Smooth muscle cell (in vitro differentiated cells): ENCODE results near the gene PEPD. TPM values are rescaled to one million over a fixed set of nuclear protein-coding genes. Genes with fewer than 3 reads are reported as not detected.

Source experiments
- DNase-seq: peaks from one replicate; lab custom pipeline; 2025; ENCODE audit not compliant: unreplicated experiment; lab: John Stamatoyannopoulos, UW
- H2AFZ ChIP-seq: fragments of 200-600 bp; sonication (generic); 2 replicates; pipeline ENCODE4 v1.6.0; 2016; ENCODE audit warnings: antibody characterized with exemption, low read depth, mild to moderate bottlenecking
- H3F3A ChIP-seq: fragments of 200-600 bp; sonication (generic); 2 replicates; pipeline ENCODE4 v1.6.0; 2017; ENCODE audit warnings: antibody characterized with exemption, low read depth
- H3K27ac ChIP-seq: fragments of 200-600 bp; sonication (generic); 2 replicates; pipeline ENCODE4 v1.5.1; 2016; ENCODE audit warnings: low read depth, mild to moderate bottlenecking
- H3K27me3 ChIP-seq: fragments of 200-600 bp; sonication (generic); 2 replicates; pipeline ENCODE4 v1.6.1; 2016; ENCODE audit warnings: low read depth, mild to moderate bottlenecking
- H3K36me3 ChIP-seq: fragments of 200-600 bp; sonication (generic); 2 replicates; pipeline ENCODE4 v1.5.1; 2016; ENCODE audit warnings: low read depth
- H3K4me1 ChIP-seq: fragments of 200-600 bp; sonication (generic); 2 replicates; pipeline ENCODE4 v1.5.1; 2016; ENCODE audit warnings: low read depth
- H3K4me2 ChIP-seq: fragments of 200-600 bp; sonication (generic); 2 replicates; pipeline ENCODE4 v1.6.0; 2016; ENCODE audit warnings: mild to moderate bottlenecking
- H3K4me3 ChIP-seq: fragments of 200-600 bp; sonication (generic); 2 replicates; pipeline ENCODE4 v1.5.1; 2016; ENCODE audit warnings: mild to moderate bottlenecking
- H3K79me2 ChIP-seq: fragments of 200-600 bp; sonication (generic); 2 replicates; pipeline ENCODE4 v1.6.0; 2016; ENCODE audit warnings: low read depth, mild to moderate bottlenecking
- H3K9ac ChIP-seq: fragments of 200-600 bp; sonication (generic); 2 replicates; pipeline ENCODE4 v1.6.0; 2016; ENCODE audit warnings: low read depth
- H3K9me3 ChIP-seq: fragments of 200-600 bp; sonication (generic); replicated peaks from 2 replicates; pipeline ENCODE4 v1.5.1; 2016; ENCODE audit warnings: low read depth
- H4K20me1 ChIP-seq: fragments of 200-600 bp; sonication (generic); 2 replicates; pipeline ENCODE4 v1.6.0; 2016; ENCODE audit warnings: low read depth
- WGBS: methylation state at CpG from one replicate; pipeline ENCODE4 v1.1.7; 2016; ENCODE audit warnings: low lambda C conversion rate; 5-methylcytosine and 5-hydroxymethylcytosine counted together
- polyA plus RNA-seq: library from polyadenylated mRNA; unstranded; fragments of >200 nt; fragmentation: Nextera tagmentation; extraction: Ambion mirVana; gene quantifications from 2 replicates; pipeline ENCODE4 v1.2.1, GENCODE V29; 2016
- total RNA-seq: library from RNA; depleted of rRNA; stranded (reverse); fragments of >200 nt; gene quantifications from 2 replicates; pipeline ENCODE4 v1.2.3, GENCODE V29; 2014
- TF ChIP-seq, protein P1 (sequence below): fragments of 200-600 bp; sonication (generic); IDR thresholded peaks from 2 replicates; pipeline ENCODE4 v1.5.1; 2017; ENCODE audit warnings: borderline replicate concordance, mild to moderate bottlenecking, antibody characterized with exemption; ENCODE audit not compliant: insufficient read depth, poor library complexity, severe bottlenecking

The PEPD gene
- total and polyA plus RNA-seq, 2 experiments from 2014 or later: 57.2 to 70.4 TPM

- Histone ChIP-seq H3K4me1 (no peaks in the 10 kb centered on the region), H3K79me2 (no peaks in the 10 kb centered on the region), H3K36me3 (no peaks in the 10 kb centered on the region), H2AFZ (no peak overlapping the region), H3K9ac (no peak overlapping the region), H4K20me1 (no peaks in the 10 kb centered on the region), H3F3A (no peaks in the 10 kb centered on the region), H3K9me3 (no peaks in the 10 kb centered on the region), H3K4me3 (no peak overlapping the region), H3K27ac (no peak overlapping the region), H3K27me3 (no peaks in the 10 kb centered on the region), H3K4me2 (no peak overlapping the region)
- DNase-seq: no peak
- TF ChIP-seq, protein P1, sequence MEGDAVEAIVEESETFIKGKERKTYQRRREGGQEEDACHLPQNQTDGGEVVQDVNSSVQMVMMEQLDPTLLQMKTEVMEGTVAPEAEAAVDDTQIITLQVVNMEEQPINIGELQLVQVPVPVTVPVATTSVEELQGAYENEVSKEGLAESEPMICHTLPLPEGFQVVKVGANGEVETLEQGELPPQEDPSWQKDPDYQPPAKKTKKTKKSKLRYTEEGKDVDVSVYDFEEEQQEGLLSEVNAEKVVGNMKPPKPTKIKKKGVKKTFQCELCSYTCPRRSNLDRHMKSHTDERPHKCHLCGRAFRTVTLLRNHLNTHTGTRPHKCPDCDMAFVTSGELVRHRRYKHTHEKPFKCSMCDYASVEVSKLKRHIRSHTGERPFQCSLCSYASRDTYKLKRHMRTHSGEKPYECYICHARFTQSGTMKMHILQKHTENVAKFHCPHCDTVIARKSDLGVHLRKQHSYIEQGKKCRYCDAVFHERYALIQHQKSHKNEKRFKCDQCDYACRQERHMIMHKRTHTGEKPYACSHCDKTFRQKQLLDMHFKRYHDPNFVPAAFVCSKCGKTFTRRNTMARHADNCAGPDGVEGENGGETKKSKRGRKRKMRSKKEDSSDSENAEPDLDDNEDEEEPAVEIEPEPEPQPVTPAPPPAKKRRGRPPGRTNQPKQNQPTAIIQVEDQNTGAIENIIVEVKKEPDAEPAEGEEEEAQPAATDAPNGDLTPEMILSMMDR: no peak
- 88% methylated on average over 9 of the region's 9 CpGs for WGBS
These were observed 32.8 kb upstream of the PEPD start for GRCh38 chr19:33554391-33554790.

- 88% methylated on average over 17 of the region's 17 CpGs for WGBS
- no peak overlapping the region for H3K9ac ChIP-seq
- H3K9me3 ChIP-seq: no peaks in the 10 kb centered on the region
- TF ChIP-seq, protein P1: no peak
- H3K27ac ChIP-seq: no peak overlapping the region
- H2AFZ ChIP-seq: no peak overlapping the region
- no peak for DNase-seq
- no peaks in the 10 kb centered on the region for H3K79me2 ChIP-seq
- H3K4me3 ChIP-seq: no peak overlapping the region
- no peaks in the 10 kb centered on the region for H3K4me1 ChIP-seq
- H3K4me2 ChIP-seq: no peak overlapping the region
- no peaks in the 10 kb centered on the region for H4K20me1 ChIP-seq
- H3K36me3 ChIP-seq: no peaks in the 10 kb centered on the region
- no peaks in the 10 kb centered on the region for H3F3A ChIP-seq
- H3K27me3 ChIP-seq: no peaks in the 10 kb centered on the region
These were observed 32.1 kb upstream of the PEPD start for GRCh38 chr19:33553530-33554310.

GRCh38 chr19:33552928-33553279 lies 31.3 kb upstream of the PEPD start:
- Histone ChIP-seq H3K9ac (no peak overlapping the region), H3K9me3 (no peaks in the 10 kb centered on the region), H3K4me2 (no peak overlapping the region), H3F3A (no peaks in the 10 kb centered on the region), H3K36me3 (no peaks in the 10 kb centered on the region), H3K79me2 (no peaks in the 10 kb centered on the region), H3K4me3 (no peak overlapping the region), H4K20me1 (no peaks in the 10 kb centered on the region), H3K27ac (no peak overlapping the region), H2AFZ (no peak overlapping the region), H3K4me1 (no peaks in the 10 kb centered on the region), H3K27me3 (no peaks in the 10 kb centered on the region)
- WGBS: 90% methylated on average over 4 of the region's 4 CpGs
- TF ChIP-seq, protein P1: no peak
- DNase-seq: no peak
